KOPT-K1 (cell line): Measurements from ENCODE around the gene PNPLA4.

Experiments
- H3K27ac ChIP-seq: fragments of 200-600 bp; sonication (generic); 2 replicates; pipeline ENCODE4 v1.5.1; 2016; ENCODE audit warnings: antibody characterized with exemption, mild to moderate bottlenecking, low read depth, low read length; ENCODE audit not compliant: poor library complexity, severe bottlenecking
- H3K36me3 ChIP-seq: fragments of 200-600 bp; sonication (generic); 2 replicates; pipeline ENCODE4 v1.5.1; 2017; ENCODE audit warnings: antibody characterized with exemption, mild to moderate bottlenecking, low read length, moderate library complexity; ENCODE audit not compliant: insufficient read depth
- H3K9me3 ChIP-seq: fragments of 200-600 bp; sonication (generic); 2 replicates; pipeline ENCODE4 v1.5.1; 2017; ENCODE audit warnings: antibody characterized with exemption, low read length, mild to moderate bottlenecking; ENCODE audit not compliant: insufficient read depth, poor library complexity, severe bottlenecking

The PNPLA4 gene

GRCh38 chrX:7921750-7922149 lies 5.5 kb downstream of the PNPLA4 start:
- Histone ChIP-seq H3K27ac (no peak overlapping the region), H3K9me3 (no peaks in the 10 kb centered on the region), H3K36me3 (no peaks in the 10 kb centered on the region)

GRCh38 chrX:7908821-7909220 lies 18.4 kb downstream of the PNPLA4 start:
- H3K9me3 ChIP-seq = no peaks in the 10 kb centered on the region
- H3K27ac ChIP-seq = no peak overlapping the region
- no peaks in the 10 kb centered on the region for H3K36me3 ChIP-seq

GRCh38 chrX:7904562-7904961 lies 22.7 kb downstream of the PNPLA4 start:
- no peak overlapping the region for H3K27ac ChIP-seq
- H3K9me3 ChIP-seq = no peaks in the 10 kb centered on the region
- H3K36me3 ChIP-seq = no peaks in the 10 kb centered on the region

- Histone ChIP-seq H3K36me3 (no peaks in the 10 kb centered on the region), H3K27ac (no peak overlapping the region), H3K9me3 (no peaks in the 10 kb centered on the region)
Observed at GRCh38 chrX:7891928-7892327, 35.3 kb downstream of the PNPLA4 start.

GRCh38 chrX:7889680-7890079 lies 37.5 kb downstream of the PNPLA4 start:
- Histone ChIP-seq H3K36me3 (no peaks in the 10 kb centered on the region), H3K27ac (no peak overlapping the region), H3K9me3 (no peaks in the 10 kb centered on the region)

- H3K36me3 ChIP-seq = no peaks in the 10 kb centered on the region
- H3K27ac ChIP-seq = no peak overlapping the region
- no peaks in the 10 kb centered on the region for H3K9me3 ChIP-seq
Observed at GRCh38 chrX:7889135-7889534, 38.1 kb downstream of the PNPLA4 start.

- H3K36me3 ChIP-seq = no peaks in the 10 kb centered on the region
- no peaks in the 10 kb centered on the region for H3K9me3 ChIP-seq
- H3K27ac ChIP-seq = no peak overlapping the region
Observed at GRCh38 chrX:7876957-7877356, 50.3 kb downstream of the PNPLA4 start.

- H3K9me3 ChIP-seq = no peaks in the 10 kb centered on the region
- H3K27ac ChIP-seq = no peak overlapping the region
- no peaks in the 10 kb centered on the region for H3K36me3 ChIP-seq
Observed at GRCh38 chrX:7872042-7872441, 55.2 kb downstream of the PNPLA4 start.

GRCh38 chrX:7852166-7852565 lies 75.0 kb downstream of the PNPLA4 start:
- H3K9me3 ChIP-seq = no peaks in the 10 kb centered on the region
- H3K36me3 ChIP-seq = no peaks in the 10 kb centered on the region
- no peak overlapping the region for H3K27ac ChIP-seq
